Measurements from ENCODE around the gene RPS24.

The RPS24 gene

GRCh38 chr10:78039743-78040142 is 6.1 kb downstream of the RPS24 start:
- H3K27me3 ChIP-seq (ENCODE audit: insufficient read depth, low read length), result no peaks in the 10 kb centered on the region
- peaks cover 51% of the 10 kb centered on the region for H3K4me1 ChIP-seq (ENCODE audit: control insufficient read depth, insufficient read depth, low read length, unreplicated experiment)
- H3K79me2 ChIP-seq (ENCODE audit: control insufficient read depth, insufficient read depth, low read length, unreplicated experiment), result peaks cover 60% of the 10 kb centered on the region
- no peak overlapping the region for H3K4me3 ChIP-seq (ENCODE audit: low read depth, low read length)
- H2AFZ ChIP-seq (ENCODE audit: low read length, unreplicated experiment), result no peak overlapping the region
- H3K27ac ChIP-seq (ENCODE audit: low read depth, low read length), result no peak overlapping the region
- peaks cover 62% of the 10 kb centered on the region for H3K36me3 ChIP-seq (ENCODE audit: insufficient read depth, low read length)

- Histone ChIP-seq H2AFZ (ENCODE audit: low read length, unreplicated experiment) (no peak overlapping the region), H3K27me3 (ENCODE audit: insufficient read depth, low read length) (no peaks in the 10 kb centered on the region), H3K4me1 (ENCODE audit: control insufficient read depth, insufficient read depth, low read length, unreplicated experiment) (peaks cover 37% of the 10 kb centered on the region), H3K27ac (ENCODE audit: low read depth, low read length) (no peak overlapping the region), H3K79me2 (ENCODE audit: control insufficient read depth, insufficient read depth, low read length, unreplicated experiment) (peaks cover 43% of the 10 kb centered on the region), H3K4me3 (ENCODE audit: low read depth, low read length) (no peak overlapping the region), H3K36me3 (ENCODE audit: insufficient read depth, low read length) (peaks cover 46% of the 10 kb centered on the region)
Measured at GRCh38 chr10:78041170-78042057, 7.8 kb downstream of the RPS24 start.

- Histone ChIP-seq H3K79me2 (ENCODE audit: control insufficient read depth, insufficient read depth, low read length, unreplicated experiment) (peaks cover 35% of the 10 kb centered on the region), H3K4me1 (ENCODE audit: control insufficient read depth, insufficient read depth, low read length, unreplicated experiment) (peaks cover 30% of the 10 kb centered on the region), H3K36me3 (ENCODE audit: insufficient read depth, low read length) (peaks cover 39% of the 10 kb centered on the region), H2AFZ (ENCODE audit: low read length, unreplicated experiment) (no peak overlapping the region), H3K27ac (ENCODE audit: low read depth, low read length) (no peak overlapping the region), H3K4me3 (ENCODE audit: low read depth, low read length) (no peak overlapping the region), H3K27me3 (ENCODE audit: insufficient read depth, low read length) (no peaks in the 10 kb centered on the region)
Measured at GRCh38 chr10:78042058-78042751, 8.5 kb downstream of the RPS24 start.

DNA sequence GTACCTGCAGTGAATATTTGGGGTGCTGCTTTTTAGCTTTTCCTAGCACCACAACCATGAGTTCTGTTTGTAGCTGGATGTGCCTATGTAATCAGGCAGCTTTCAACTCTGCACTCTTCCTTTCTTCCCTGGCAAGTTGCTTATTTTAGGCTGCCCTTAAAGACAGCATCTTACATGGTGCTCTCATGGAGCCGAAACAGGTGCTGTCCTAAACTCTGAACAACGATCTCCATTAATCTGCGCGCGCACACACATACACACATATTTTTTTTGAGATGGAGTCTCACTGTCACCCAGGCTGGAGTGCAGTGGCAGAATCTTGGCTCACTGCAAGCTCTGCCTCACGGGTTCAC is 9.1 kb downstream of the RPS24 start:
- Histone ChIP-seq H3K79me2 (ENCODE audit: control insufficient read depth, insufficient read depth, low read length, unreplicated experiment) (peaks cover 30% of the 10 kb centered on the region), H3K27me3 (ENCODE audit: insufficient read depth, low read length) (no peaks in the 10 kb centered on the region), H2AFZ (ENCODE audit: low read length, unreplicated experiment) (no peak overlapping the region), H3K27ac (ENCODE audit: low read depth, low read length) (no peak overlapping the region), H3K4me3 (ENCODE audit: low read depth, low read length) (no peak overlapping the region), H3K36me3 (ENCODE audit: insufficient read depth, low read length) (peaks cover 34% of the 10 kb centered on the region), H3K4me1 (ENCODE audit: control insufficient read depth, insufficient read depth, low read length, unreplicated experiment) (peaks cover 24% of the 10 kb centered on the region)

DNA sequence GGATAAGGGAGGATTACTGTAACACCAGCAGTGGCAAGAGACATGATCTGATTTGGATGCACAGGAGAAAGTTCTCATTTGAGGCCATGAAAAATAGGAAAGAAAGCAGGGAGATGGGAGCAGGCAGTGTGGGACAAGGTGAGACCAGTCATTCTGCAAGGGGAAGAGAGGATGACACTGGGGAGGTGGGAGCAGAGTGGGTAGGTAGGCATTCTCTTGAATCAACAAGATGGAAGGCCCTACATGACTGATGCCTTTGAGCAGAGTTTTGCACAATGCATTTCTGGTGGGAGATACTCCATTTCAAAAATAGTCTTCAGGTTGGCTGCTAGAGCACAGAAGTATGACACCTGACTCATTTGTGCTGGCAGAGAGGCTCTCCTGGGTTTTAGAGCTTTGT is 10.5 kb downstream of the RPS24 start:
- H3K27me3 ChIP-seq (ENCODE audit: insufficient read depth, low read length), result no peaks in the 10 kb centered on the region
- H3K4me3 ChIP-seq (ENCODE audit: low read depth, low read length), result no peak overlapping the region
- peaks cover 18% of the 10 kb centered on the region for H3K4me1 ChIP-seq (ENCODE audit: control insufficient read depth, insufficient read depth, low read length, unreplicated experiment)
- peak overlapping the region; percentile 21; the same call in 1 of the 2 replicates for H3K27ac ChIP-seq (ENCODE audit: low read depth, low read length)
- peaks cover 17% of the 10 kb centered on the region for H3K79me2 ChIP-seq (ENCODE audit: control insufficient read depth, insufficient read depth, low read length, unreplicated experiment)
- H3K36me3 ChIP-seq (ENCODE audit: insufficient read depth, low read length), result peaks cover 24% of the 10 kb centered on the region
- H2AFZ ChIP-seq (ENCODE audit: low read length, unreplicated experiment), result no peak overlapping the region

GRCh38 chr10:78044699-78045098 is 11.0 kb downstream of the RPS24 start:
- H3K4me3 ChIP-seq (ENCODE audit: low read depth, low read length), result no peak overlapping the region
- H3K79me2 ChIP-seq (ENCODE audit: control insufficient read depth, insufficient read depth, low read length, unreplicated experiment), result peaks cover 12% of the 10 kb centered on the region
- H3K27me3 ChIP-seq (ENCODE audit: insufficient read depth, low read length), result no peaks in the 10 kb centered on the region
- no peak overlapping the region for H2AFZ ChIP-seq (ENCODE audit: low read length, unreplicated experiment)
- H3K4me1 ChIP-seq (ENCODE audit: control insufficient read depth, insufficient read depth, low read length, unreplicated experiment), result peaks cover 15% of the 10 kb centered on the region
- peaks cover 19% of the 10 kb centered on the region for H3K36me3 ChIP-seq (ENCODE audit: insufficient read depth, low read length)
- H3K27ac ChIP-seq (ENCODE audit: low read depth, low read length), result peak overlapping the region; percentile 21; the same call in 1 of the 2 replicates

DNA sequence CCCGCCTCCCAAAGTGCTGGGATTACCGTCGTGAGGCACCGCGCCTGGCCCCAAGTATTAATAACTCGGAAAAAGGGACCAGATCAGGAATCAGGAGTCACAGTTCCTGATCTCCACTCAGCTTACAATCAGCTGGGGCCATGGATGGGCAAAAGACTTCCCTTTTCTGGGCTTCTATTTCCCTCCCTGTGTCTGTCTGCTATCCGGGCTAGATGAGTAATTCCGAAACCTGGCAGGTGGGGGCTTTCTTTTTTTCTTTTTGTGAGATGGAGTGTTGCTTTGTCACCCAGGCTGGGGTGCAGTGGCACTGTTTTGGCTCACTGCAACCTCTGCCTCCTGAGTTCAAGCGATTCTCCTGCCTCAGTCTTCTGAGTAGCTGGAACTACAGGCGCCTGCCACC is 11.6 kb downstream of the RPS24 start:
- Histone ChIP-seq H3K4me1 (ENCODE audit: control insufficient read depth, insufficient read depth, low read length, unreplicated experiment) (peaks cover 15% of the 10 kb centered on the region), H3K4me3 (ENCODE audit: low read depth, low read length) (no peak overlapping the region), H3K79me2 (ENCODE audit: control insufficient read depth, insufficient read depth, low read length, unreplicated experiment) (peaks cover 7% of the 10 kb centered on the region), H2AFZ (ENCODE audit: low read length, unreplicated experiment) (no peak overlapping the region), H3K36me3 (ENCODE audit: insufficient read depth, low read length) (peaks cover 14% of the 10 kb centered on the region; the same call in 1 of the 2 replicates), H3K27ac (ENCODE audit: low read depth, low read length) (no peak overlapping the region), H3K27me3 (ENCODE audit: insufficient read depth, low read length) (no peaks in the 10 kb centered on the region)

DNA sequence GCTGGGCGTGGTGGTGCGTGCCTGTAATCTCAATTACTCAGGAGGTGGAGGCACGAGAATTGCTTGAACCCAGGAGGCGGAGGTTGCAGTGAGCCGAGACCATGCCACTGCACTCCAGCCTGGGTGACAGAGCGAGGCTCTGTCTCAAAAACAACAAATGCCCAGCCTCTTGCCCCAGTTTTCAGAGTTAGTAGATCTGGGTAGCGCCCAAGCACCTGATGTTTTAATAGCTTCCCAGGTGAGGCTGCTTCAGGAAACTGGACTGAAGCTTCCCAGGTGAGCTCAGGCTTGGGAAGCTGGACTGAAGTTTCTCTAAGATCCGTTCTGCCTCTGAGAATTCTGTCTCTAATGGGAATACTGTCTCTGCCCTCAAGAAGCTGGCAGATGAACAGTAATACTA is 12.2 kb downstream of the RPS24 start:
- H2AFZ ChIP-seq (ENCODE audit: low read length, unreplicated experiment), result no peak overlapping the region
- H3K27ac ChIP-seq (ENCODE audit: low read depth, low read length), result no peak overlapping the region
- H3K79me2 ChIP-seq (ENCODE audit: control insufficient read depth, insufficient read depth, low read length, unreplicated experiment), result peaks cover 2% of the 10 kb centered on the region
- no peak overlapping the region for H3K4me3 ChIP-seq (ENCODE audit: low read depth, low read length)
- peaks cover 15% of the 10 kb centered on the region for H3K4me1 ChIP-seq (ENCODE audit: control insufficient read depth, insufficient read depth, low read length, unreplicated experiment)
- H3K36me3 ChIP-seq (ENCODE audit: insufficient read depth, low read length), result peaks cover 7% of the 10 kb centered on the region; the same call in 1 of the 2 replicates
- H3K27me3 ChIP-seq (ENCODE audit: insufficient read depth, low read length), result no peaks in the 10 kb centered on the region

DNA sequence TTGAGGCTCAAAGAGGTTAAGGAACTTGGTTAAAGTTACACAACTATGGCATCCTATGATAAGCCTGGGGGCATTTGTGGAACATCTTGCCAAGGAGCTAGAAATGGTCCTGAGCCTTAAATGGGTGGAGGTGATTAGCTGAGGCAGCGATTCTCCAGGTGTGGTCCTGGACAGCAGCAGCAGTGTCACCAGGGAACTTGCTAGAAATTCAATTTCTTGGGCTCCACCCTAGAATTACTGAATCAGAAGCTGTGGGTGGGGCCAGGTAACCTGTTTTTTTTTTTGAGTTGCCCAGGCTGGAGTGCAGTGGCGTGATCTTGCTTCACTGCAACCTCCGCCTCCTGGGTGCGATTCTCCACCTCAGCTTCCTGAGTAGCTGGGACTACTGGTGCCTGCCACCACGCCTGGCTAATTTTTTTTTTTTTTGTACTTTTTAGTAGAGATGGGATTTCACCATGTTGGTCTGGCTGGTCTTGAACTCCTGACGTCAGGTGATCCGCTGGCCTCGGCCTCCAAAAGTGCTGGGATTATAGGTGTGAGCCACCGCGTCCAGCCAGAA is 13.1 kb downstream of the RPS24 start:
- H3K36me3 ChIP-seq (ENCODE audit: insufficient read depth, low read length), result no peaks in the 10 kb centered on the region
- H3K27me3 ChIP-seq (ENCODE audit: insufficient read depth, low read length), result no peaks in the 10 kb centered on the region
- peaks cover 15% of the 10 kb centered on the region for H3K4me1 ChIP-seq (ENCODE audit: control insufficient read depth, insufficient read depth, low read length, unreplicated experiment)
- H3K27ac ChIP-seq (ENCODE audit: low read depth, low read length), result no peak overlapping the region
- H2AFZ ChIP-seq (ENCODE audit: low read length, unreplicated experiment), result no peak overlapping the region
- H3K79me2 ChIP-seq (ENCODE audit: control insufficient read depth, insufficient read depth, low read length, unreplicated experiment), result no peaks in the 10 kb centered on the region
- no peak overlapping the region for H3K4me3 ChIP-seq (ENCODE audit: low read depth, low read length)

- Histone ChIP-seq H3K36me3 (ENCODE audit: insufficient read depth, low read length) (no peaks in the 10 kb centered on the region), H3K4me1 (ENCODE audit: control insufficient read depth, insufficient read depth, low read length, unreplicated experiment) (peaks cover 15% of the 10 kb centered on the region), H3K27me3 (ENCODE audit: insufficient read depth, low read length) (no peaks in the 10 kb centered on the region), H3K79me2 (ENCODE audit: control insufficient read depth, insufficient read depth, low read length, unreplicated experiment) (no peaks in the 10 kb centered on the region), H3K4me3 (ENCODE audit: low read depth, low read length) (no peak overlapping the region), H3K27ac (ENCODE audit: low read depth, low read length) (no peak overlapping the region), H2AFZ (ENCODE audit: low read length, unreplicated experiment) (no peak overlapping the region)
Measured at GRCh38 chr10:78047314-78047891, 13.7 kb downstream of the RPS24 start.

All from ACC112 (cell line).